GM18505 (cell line): ENCODE measurements around the gene VAMP3.

ENCODE experiments used
- ATAC-seq: cut with Tn5 transposase; IDR thresholded peaks from one replicate; pipeline ENCODE4 v1.9.1; 2021; ENCODE audit not compliant: unreplicated experiment
- POLR2A ChIP-seq: IDR thresholded peaks from 4 replicates; pipeline ENCODE4 v1.6.1; 2011; ENCODE audit warnings: borderline replicate concordance; ENCODE audit not compliant: insufficient read depth, insufficient read length; ENCODE audit errors: extremely low read depth

VAMP3 gene, protein sequence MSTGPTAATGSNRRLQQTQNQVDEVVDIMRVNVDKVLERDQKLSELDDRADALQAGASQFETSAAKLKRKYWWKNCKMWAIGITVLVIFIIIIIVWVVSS

DNA sequence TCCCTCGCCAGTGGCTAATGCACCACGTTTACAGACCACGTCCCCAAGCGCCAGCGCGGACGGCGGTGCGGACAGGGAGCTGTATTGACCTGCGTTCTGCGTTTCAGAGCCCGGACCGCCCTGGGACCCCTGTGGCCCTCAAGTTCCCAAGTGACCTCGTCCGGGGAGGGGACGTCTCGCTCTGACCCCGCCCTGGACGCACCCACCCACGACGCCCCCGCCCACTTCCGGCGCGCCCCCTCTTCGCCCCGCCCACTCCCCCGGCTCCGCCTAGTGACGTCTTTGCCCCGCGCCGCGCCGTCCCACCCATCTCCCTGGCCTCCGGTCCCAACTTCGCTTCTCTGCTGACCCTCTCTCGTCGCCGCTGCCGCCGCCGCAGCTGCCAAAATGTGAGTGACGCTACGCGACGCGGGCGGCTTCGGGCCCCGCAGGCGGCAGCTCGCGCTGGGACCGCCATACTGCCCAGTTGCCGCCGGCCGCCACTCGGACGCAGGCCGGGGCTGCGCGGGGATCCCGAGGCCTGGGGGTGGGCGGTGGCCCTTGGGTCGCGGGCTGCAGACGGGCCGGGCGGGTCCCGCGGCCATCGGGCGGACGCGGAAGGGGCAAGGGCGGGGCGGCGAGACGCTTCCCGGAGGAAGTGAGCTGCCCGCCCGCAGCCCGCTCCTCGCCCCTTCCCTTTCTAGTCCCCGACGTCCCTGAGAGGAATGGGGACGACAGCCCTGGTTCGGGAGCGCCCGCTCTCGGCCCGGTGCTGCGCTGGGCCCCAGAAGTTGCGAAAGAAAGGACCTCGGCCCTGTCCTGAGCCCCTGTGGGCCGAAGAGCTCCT, at the start of gene VAMP3:
VAMP3 (plus strand) TSS at position 300 of the 826 bp plus-strand sequence; CDS start at position 388, 88 bp downstream.
- peak; percentile 80 for ATAC-seq
- TF ChIP-seq POLR2A: peak; percentile 56

DNA sequence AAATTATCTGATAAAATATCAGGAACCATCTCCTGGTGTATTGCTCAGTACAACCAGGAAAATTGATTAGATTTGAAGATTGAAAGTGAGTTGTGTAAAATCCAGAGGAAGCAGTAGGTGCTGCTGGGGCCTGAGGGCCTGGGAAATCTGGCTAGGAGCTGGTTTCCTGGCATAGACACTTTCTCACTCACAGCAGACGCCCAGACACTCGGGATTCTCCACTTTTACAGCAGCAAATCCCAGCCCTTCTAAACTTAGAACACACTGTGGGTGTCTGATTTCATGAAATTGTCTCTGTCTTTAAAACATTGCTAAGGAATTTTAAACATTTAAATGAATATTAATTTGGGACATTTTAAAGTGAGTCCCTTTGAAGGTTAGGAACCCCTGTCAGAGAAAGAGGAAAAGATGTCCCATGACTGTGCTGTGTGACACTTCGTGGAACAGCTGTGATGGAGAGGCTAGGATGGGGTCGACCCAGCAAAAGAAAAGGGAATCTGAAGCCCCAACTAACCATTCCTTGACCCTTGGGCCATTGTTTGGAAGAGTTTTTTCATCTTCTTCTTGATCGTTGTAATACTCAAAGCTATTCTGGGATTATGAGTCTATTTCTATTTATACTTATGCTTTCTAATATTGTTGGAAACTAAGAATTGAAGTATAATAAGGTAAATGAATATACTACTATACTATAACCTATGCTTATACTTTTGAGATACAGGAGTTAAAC, 49.0 kb upstream of the VAMP3 start:
- no peak for ATAC-seq
- no peak for TF ChIP-seq POLR2A

DNA sequence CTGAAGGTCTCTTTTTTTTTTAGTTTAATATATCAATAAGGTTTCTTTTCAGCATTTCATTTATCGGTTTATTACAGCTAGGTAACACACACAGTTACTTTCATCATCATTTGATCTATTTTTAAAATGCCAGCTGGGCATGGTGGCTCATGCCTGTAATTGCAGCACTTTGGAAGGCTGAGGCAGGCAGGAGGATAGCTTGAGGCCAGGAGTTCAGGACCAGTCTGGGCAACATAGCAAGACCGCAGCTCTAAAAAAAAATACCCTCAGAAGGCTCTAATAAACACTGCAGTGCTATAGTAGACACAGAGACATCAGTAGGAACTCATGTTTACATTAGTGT, 48.5 kb upstream of the VAMP3 start:
- ATAC-seq: no peak
- no peak for TF ChIP-seq POLR2A

DNA sequence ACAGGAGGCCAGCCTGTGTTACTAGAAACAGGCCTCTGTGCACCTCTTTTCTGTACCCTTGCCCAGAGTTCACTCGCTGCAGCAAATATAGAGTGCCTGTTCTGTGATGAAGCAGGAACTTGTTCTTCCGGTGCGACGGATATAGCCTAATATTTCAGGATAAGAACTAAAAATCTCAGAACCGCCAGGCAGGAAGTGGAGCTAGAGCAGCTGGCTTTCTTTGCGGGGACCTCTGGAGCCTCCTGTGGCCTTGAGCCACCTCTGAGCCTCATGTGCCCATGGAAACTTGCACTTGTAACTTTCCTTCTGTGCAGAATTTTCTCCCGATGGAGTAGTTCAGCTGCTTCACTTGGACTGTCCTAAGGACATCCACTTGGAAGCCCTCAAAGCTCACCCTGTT, 44.5 kb upstream of the VAMP3 start:
- no peak for ATAC-seq
- no peak for TF ChIP-seq POLR2A

DNA sequence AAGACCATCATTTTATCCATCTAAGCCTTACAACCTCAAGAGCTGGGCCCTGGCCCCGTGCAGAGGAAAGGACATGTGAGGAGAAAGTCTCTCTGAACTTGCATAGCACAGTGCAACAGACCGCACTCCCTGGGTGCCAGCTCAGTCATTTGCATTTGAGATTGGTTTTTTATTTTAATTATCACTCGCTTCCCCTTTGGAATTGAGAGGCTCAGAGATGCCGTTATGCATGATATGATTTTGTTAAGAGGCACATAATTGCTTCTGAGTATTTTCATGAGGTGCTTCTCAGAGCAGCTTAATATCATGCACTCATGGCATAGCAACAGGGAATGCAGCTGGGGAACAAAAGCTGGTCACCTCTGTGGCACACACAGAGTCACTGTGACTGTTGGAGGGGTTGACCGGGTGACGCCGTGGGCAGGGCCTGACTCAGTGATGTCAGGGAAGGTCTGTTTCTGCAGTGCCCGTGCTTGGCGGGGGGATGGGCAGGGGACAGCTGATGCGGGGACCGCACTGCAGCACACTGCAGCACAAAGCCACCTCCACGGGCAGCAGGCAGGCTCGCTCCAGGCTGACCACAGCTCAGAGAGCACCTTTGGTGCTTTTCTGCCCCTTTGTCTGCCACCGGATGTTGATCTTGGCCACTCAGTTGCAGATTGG, 43.2 kb upstream of the VAMP3 start:
- ATAC-seq: no peak
- TF ChIP-seq POLR2A: no peak

DNA sequence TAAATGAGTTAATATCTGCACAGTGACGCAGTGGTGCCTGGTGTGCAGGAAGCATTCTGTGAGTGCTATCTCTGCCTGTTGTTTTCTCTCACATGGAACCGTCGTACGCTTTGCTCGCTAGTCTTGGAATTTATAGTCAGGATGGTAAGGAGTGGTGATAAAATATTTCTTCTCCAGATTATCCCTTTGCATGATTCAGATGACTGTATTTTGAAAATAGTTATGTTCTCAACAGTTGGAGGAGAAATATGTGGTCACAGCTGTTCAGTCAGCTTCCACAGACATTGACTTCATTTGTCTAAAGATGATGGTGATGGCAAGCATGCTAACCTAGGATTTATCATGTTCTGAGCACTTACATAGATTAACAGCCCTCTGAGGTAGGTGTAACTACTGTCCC, 41.3 kb upstream of the VAMP3 start:
- no peak for ATAC-seq
- no peak for TF ChIP-seq POLR2A

DNA sequence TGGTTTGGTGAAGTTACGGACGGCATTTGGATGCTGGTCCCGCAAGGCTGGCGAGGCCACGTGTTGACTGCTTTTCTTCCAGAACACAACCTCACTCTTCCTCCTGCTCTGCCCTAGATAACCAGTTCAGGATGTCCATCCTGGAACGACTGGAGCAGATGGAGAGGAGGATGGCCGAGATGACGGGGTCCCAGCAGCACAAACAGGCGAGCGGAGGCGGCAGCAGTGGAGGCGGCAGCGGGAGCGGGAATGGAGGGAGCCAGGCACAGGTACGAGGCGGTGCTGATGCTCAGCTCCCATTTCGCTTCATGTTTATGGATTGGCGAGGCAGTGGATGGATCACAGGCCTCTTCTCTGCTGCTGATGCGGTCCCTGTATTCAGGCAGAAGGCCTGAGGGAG, 38.8 kb upstream of the VAMP3 start:
- no peak for ATAC-seq
- no peak for TF ChIP-seq POLR2A

DNA sequence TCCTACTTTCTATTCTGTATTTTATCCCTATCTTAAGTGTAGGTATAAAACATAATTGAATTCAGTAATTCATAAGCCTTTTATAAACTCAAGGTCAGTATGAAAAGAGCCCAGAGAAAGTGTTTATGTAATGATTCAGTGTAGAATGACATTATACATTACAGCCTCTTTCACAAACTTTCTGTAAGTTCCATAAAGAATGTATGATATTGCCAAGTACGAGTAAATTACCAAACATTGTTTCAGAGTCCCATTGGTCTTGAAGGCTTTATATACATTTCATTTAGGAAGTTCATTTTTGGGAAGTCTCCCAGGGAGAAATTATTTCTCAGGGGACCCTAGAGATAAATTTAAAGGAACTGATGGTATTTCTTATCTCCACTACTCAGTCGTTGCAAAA, 37.8 kb upstream of the VAMP3 start:
- ATAC-seq: no peak
- no peak for TF ChIP-seq POLR2A

DNA sequence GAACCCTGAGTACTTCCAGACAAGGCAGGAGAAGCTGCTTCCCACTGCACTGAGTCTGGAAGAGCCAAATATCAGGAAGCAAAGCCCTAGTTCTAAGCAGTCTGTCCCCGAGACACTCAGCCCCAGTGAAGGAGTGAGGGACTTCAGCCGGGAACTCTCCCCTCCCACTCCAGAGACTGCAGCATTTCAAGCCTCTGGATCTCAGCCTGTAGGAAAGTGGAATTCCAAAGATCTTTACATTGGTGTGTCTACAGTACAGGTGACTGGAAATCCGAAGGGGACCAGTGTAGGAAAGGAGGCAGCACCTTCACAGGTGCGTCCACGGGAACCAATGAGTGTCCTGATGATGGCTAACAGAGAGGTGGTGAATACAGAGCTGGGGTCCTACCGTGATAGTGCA, 33.1 kb upstream of the VAMP3 start:
- TF ChIP-seq POLR2A: no peak
- ATAC-seq: no peak

DNA sequence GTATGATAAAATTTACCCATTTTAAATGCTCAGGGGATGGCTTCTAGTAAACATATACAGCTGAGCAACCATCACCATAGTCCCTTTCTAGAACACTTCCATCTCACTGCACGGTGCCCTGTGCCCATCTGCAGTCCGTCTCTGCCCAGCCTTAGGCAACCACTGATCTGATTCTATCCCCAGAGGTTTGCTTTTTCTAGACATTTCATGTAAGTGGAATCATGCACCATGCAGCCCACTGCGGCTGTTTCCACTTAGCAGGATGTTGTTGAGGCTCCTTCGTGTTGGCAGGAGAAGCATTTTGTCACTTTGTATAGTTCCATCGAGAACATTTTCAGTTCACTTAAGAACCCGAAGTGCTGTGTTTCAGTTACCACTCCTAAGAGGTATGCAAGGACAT, 27.8 kb upstream of the VAMP3 start:
- ATAC-seq: no peak
- no peak for TF ChIP-seq POLR2A

DNA sequence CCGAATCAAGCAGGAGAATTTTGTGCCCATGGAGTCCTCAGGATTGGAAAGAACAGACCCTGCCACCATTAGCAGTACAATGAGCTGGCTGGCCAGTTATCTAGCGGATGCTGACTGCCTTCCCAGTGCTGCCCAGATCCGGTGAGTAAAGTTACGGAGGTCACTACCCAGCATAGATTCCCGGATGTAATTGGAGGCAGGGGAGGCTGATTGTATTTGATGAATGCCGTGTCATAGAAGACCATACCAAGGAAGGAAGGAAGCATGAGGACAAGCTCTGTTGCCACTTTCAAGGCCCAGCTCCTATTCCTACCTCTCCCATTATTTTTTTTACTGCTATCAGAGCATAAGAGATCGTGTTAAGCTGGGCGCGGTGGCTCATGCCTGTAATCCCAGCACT, 26.2 kb upstream of the VAMP3 start:
- no peak for ATAC-seq
- TF ChIP-seq POLR2A: no peak

DNA sequence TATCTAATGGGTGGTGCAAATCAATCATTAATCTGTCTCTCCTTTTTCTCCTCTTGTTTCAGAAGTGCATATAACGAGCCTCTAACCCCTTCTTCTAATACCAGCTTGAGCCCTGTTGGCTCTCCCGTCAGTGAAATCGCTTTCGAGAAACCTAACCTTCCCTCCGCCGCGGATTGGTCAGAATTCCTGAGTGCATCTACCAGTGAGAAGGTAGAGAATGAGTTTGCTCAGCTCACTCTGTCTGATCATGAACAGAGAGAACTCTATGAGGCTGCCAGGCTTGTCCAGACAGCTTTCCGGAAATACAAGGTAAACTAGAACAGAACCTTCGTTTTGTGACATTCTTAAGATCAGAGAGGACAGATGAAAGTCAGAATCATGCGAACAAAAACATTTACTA, 25.3 kb upstream of the VAMP3 start:
- ATAC-seq: no peak
- TF ChIP-seq POLR2A: no peak

DNA sequence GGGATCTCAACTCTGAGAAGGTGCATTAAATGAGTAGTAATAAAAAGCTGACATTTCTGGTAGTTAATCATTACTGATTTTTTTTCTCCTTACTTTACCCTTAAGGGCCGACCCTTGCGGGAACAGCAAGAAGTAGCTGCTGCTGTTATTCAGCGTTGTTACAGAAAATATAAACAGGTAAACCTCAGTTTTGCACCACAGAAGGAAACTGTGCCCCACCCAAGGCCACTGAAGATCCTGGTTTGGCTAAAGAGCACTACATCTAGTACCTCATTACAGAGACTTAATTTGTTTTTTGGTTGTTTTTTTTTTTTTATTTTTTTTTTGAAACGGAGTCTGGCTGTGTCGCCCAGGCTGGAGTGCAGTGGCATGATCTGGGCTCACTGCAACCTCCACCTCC, 23.5 kb upstream of the VAMP3 start:
- no peak for ATAC-seq
- TF ChIP-seq POLR2A: no peak

DNA sequence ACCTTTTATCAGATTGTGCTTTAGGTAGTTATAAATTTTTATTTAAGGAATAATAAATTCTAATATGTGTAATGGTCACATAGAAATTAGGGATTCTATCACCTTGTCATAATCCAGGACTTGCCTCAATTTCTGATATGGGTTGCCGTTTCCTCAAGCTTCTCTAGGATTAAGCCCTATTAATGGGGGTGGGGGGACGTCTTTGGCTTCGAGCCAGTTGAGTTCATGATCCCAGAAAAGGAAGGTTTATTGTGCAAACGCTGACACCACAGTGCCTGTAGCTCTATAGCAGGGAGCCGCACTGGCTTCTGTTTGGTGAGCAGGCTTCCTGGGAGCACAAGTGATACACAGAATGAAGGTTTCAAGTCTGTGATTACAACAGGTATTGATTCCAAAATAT, 22.0 kb upstream of the VAMP3 start:
- ATAC-seq: no peak
- no peak for TF ChIP-seq POLR2A

DNA sequence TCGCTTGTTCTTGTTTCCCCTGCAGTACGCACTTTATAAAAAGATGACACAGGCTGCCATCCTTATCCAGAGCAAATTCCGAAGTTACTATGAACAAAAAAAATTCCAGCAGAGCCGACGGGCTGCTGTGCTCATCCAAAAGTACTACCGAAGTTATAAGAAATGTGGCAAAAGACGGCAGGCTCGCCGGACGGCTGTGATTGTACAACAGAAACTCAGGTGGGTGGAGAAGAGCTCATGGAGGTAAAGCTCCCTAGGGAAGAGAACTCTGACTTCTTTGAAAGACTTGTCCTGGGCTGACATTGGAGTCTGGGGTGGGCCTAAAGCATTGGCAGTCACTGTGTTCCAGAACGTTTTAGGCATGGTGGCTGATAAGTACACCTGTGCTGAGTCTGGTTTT, 19.9 kb upstream of the VAMP3 start:
- no peak for TF ChIP-seq POLR2A
- no peak for ATAC-seq
